Measurements from ENCODE around the gene ECM2.

DNA sequence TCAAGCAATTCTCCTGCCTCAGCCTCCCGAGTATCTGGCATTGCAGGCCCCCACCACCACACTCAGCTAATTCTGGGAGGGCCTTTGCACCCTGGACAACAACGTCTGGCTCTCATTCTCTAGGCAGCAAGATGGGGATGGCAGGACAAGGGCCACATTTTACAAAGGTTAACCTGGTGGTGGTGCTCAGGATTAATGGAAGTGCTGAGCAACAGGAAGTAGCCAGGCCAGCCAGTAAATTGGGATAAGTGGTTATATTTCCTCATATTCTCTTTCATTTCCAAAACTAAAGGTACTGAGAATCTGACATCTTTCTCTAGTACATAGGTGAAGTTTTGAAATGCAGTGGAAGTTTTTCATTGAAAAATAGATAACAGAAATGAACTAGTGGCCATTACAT, 28.8 kb downstream of the ECM2 start:
- TF ChIP-seq, protein P1, sequence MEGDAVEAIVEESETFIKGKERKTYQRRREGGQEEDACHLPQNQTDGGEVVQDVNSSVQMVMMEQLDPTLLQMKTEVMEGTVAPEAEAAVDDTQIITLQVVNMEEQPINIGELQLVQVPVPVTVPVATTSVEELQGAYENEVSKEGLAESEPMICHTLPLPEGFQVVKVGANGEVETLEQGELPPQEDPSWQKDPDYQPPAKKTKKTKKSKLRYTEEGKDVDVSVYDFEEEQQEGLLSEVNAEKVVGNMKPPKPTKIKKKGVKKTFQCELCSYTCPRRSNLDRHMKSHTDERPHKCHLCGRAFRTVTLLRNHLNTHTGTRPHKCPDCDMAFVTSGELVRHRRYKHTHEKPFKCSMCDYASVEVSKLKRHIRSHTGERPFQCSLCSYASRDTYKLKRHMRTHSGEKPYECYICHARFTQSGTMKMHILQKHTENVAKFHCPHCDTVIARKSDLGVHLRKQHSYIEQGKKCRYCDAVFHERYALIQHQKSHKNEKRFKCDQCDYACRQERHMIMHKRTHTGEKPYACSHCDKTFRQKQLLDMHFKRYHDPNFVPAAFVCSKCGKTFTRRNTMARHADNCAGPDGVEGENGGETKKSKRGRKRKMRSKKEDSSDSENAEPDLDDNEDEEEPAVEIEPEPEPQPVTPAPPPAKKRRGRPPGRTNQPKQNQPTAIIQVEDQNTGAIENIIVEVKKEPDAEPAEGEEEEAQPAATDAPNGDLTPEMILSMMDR (IDR thresholded peaks at IDR 0.05; ENCODE audit: insufficient read depth, low read depth, low read length), result no peak
- no peak for TF ChIP-seq EZH2 (IDR thresholded peaks at IDR 0.05; ENCODE audit: insufficient read depth, low read length)
